HepG2 (cell line): Measurements from ENCODE around the gene ATAD2B. TPM values are rescaled to one million over a fixed set of nuclear protein-coding genes. Genes with fewer than 3 reads are reported as not detected.
A peak's percentile ranks its signal among the peaks of the same experiment; 100 is the strongest.

Experiments
- ATAC-seq: fragments of 200-7000 bp; cut with Tn5 transposase; 3 replicates; pipeline ENCODE4 v1.9.1; 2020; ENCODE audit warnings: mild to moderate bottlenecking, moderate library complexity
- Bru-seq: library from RNA; stranded (reverse); fragments of 400-500 nt; gene quantifications from one replicate; lab custom pipeline; 2021; lab: Mats Ljungman, UMichigan
- BruChase-seq, 2 experiments: library from RNA; stranded (reverse); fragments of 400-500 nt; gene quantifications; one replicate each; lab custom pipeline; 2021; lab: Mats Ljungman, UMichigan
- BruUV-seq: library from RNA; stranded (reverse); fragments of 400-500 nt; replicated peaks from 2 replicates; lab custom pipeline; 2021; lab: Mats Ljungman, UMichigan
- CTCF ChIA-PET: fragments of 300-600 bp; formaldehyde crosslinking; extraction: SDS; loops from one replicate; lab custom pipeline; 2021; ENCODE audit warnings: low total read pairs, inconsistent platforms, low intra/inter-chr PET ratio; lab: Yijun Ruan, JAX
- POLR2A ChIA-PET: fragments of 350-600 bp; sonication (Branson Sonifier 250); formaldehyde crosslinking; loops from one replicate; lab custom pipeline; 2020; ENCODE audit warnings: antibody characterized with exemption, inconsistent platforms; lab: Yijun Ruan, JAX
- DNase-seq: peaks from one replicate; pipeline ENCODE4 v3.0.0-alpha.2; 2015; ENCODE audit warnings: low spot score
- FAIRE-seq: peaks from 3 replicates; lab custom pipeline; 2011; peaks lifted over from hg19 to GRCh38; lab: Jason Lieb, UNC
- H2AFZ ChIP-seq: one replicate; pipeline ENCODE4 v1.6.1; 2011; ENCODE audit warnings: low read length, inconsistent platforms
- H3K27ac ChIP-seq: fragments of 300-600 bp; 3 replicates; pipeline ENCODE4 v1.8.0; 2011; ENCODE audit warnings: mixed run types, mild to moderate bottlenecking, mixed read lengths, low read length, inconsistent platforms; ENCODE audit not compliant: insufficient read depth; ENCODE audit errors: extremely low read length
- H3K27me3 ChIP-seq, 2 experiments: fragments of 200-600 bp in 1 of 2; 2 replicates in 1 of 2; 3 replicates in 1 of 2; pipeline versions ENCODE4 v1.6.0 to v1.8.0; 2011; ENCODE audit warnings: low read length in 2 of 2, mild to moderate bottlenecking in 2 of 2, moderate library complexity in 2 of 2, inconsistent platforms in 1 of 2; ENCODE audit not compliant: insufficient read depth in 2 of 2, control insufficient read depth in 1 of 2
- H3K36me3 ChIP-seq, 2 experiments: fragments of 200-600 bp in 1 of 2; replicated peaks in 1 of 2; 2 replicates in 1 of 2; 3 replicates in 1 of 2; pipeline versions ENCODE4 v1.5.1 to v1.8.0; 2011; ENCODE audit warnings: low read length in 2 of 2, inconsistent platforms in 1 of 2; ENCODE audit not compliant: insufficient read depth in 2 of 2, control insufficient read depth in 1 of 2
- H3K4me1 ChIP-seq: 2 replicates; pipeline ENCODE4 v1.5.1; 2012; ENCODE audit warnings: low read length, inconsistent platforms; ENCODE audit not compliant: insufficient read depth
- H3K4me2 ChIP-seq: 2 replicates; pipeline ENCODE4 v1.6.0; 2011; ENCODE audit warnings: low read depth, low read length, inconsistent platforms
- H3K4me3 ChIP-seq, 3 experiments: fragments of 200-600 bp in 1 of 3; sonication (generic), shearing (Covaris generic) in 1 of 3; replicated peaks in 1 of 3; 2 replicates each; pipeline ENCODE4 v1.5.1; 2011 to 2016; ENCODE audit warnings: low read length in 3 of 3, inconsistent platforms in 2 of 3, low read depth in 2 of 3, mild to moderate bottlenecking in 2 of 3, control low read depth in 1 of 3, mixed read lengths in 1 of 3; ENCODE audit not compliant: insufficient read depth in 1 of 3
- H3K79me2 ChIP-seq: one replicate; pipeline ENCODE4 v1.6.1; 2011; ENCODE audit warnings: low read length, inconsistent platforms; ENCODE audit not compliant: insufficient read depth
- H3K9ac ChIP-seq: 2 replicates; pipeline ENCODE4 v1.6.0; 2011; ENCODE audit warnings: mild to moderate bottlenecking, low read depth, low read length, inconsistent platforms; ENCODE audit not compliant: insufficient read depth
- H3K9me3 ChIP-seq: 2 replicates; pipeline ENCODE4 v1.5.1; 2012; ENCODE audit warnings: mild to moderate bottlenecking, low read length
- H4K20me1 ChIP-seq: 2 replicates; pipeline ENCODE4 v1.6.0; 2011; ENCODE audit warnings: inconsistent platforms, mild to moderate bottlenecking, low read length, moderate library complexity; ENCODE audit not compliant: insufficient read depth
- ELF4 ChIP-seq: sonication (generic); formaldehyde crosslinking; IDR thresholded peaks from 2 replicates; pipeline ENCODE4 v1.5.0; 2020; ENCODE audit warnings: missing genetic modification reagents, mild to moderate bottlenecking, moderate library complexity, borderline replicate concordance
- PAWR ChIP-seq: sonication (generic); formaldehyde crosslinking; IDR thresholded peaks from 2 replicates; pipeline ENCODE4 v1.4.0; 2020; ENCODE audit warnings: missing genetic modification reagents, mild to moderate bottlenecking, borderline replicate concordance
- ZSCAN31 ChIP-seq: sonication (generic); formaldehyde crosslinking; IDR thresholded peaks from 2 replicates; pipeline ENCODE4 v1.5.0; 2020; ENCODE audit warnings: low read depth, mild to moderate bottlenecking, missing genetic modification reagents
- WGBS: methylation state at CpG from one replicate; pipeline ENCODE4 v1.1.6; 2017; ENCODE audit warnings: low lambda C conversion rate; 5-methylcytosine and 5-hydroxymethylcytosine counted together
- in situ Hi-C: cut with HindIII; loops from 2 replicates; pipeline ENCODE4 v1.10.0; 2017; ENCODE audit warnings: low pct_unique_long_range_greater_than_20kb; ENCODE audit not compliant: extremely low pct_ligation_motif_present
- intact Hi-C: fragments of 100-400 bp; cut with micrococcal nuclease; formaldehyde crosslinking; loops from one replicate; pipeline ENCODE4 v1.10.0; 2022; ENCODE audit not compliant: unreplicated experiment
- long read RNA-seq, 2 experiments: library from RNA in 1 of 2; library from polyadenylated mRNA in 1 of 2; stranded (forward) in 1 of 2; unstranded in 1 of 2; transcript quantifications; one replicate each; pipeline ENCODE4 v2.0.0, GENCODE V29; 2019 to 2022
- polyA minus RNA-seq, 3 experiments: library from RNA; depleted of rRNA, polyadenylated mRNA; stranded (reverse); fragments of >200 nt; gene quantifications; 2 replicates each; pipeline ENCODE4 v1.2.3, GENCODE V29; 2011; ENCODE audit warnings: low replicate concordance in 1 of 3
- polyA plus RNA-seq, 8 experiments: library from polyadenylated mRNA; depleted of rRNA in 3 of 8; stranded (reverse) in 7 of 8; unstranded in 1 of 8; fragments of >200 nt; fragmentation: Illumina TruSeq in 4 of 8; extraction: Trizol in 4 of 8; gene quantifications; 2 replicates each; pipeline versions ENCODE4 v1.2.1 to v1.2.3, GENCODE V29; 2011 to 2016; ENCODE audit warnings: low read depth in 4 of 8, missing spikeins in 1 of 8, mixed read lengths in 1 of 8; ENCODE audit not compliant: insufficient read depth in 1 of 8
- total RNA-seq, 5 experiments: library from RNA; depleted of rRNA; stranded (reverse); fragments of >200 nt; fragmentation: Illumina TruSeq; extraction: Trizol; gene quantifications; 2 replicates each; pipeline ENCODE4 v1.2.3, GENCODE V29; 2016; ENCODE audit warnings: low read depth in 1 of 5
- TF ChIP-seq, protein P1 (sequence below): IDR thresholded peaks from 2 replicates; pipeline ENCODE4 v1.6.1; 2016
- TF ChIP-seq, protein P2 (sequence below): sonication (generic); formaldehyde crosslinking; IDR thresholded peaks from 2 replicates; pipeline ENCODE4 v1.5.0; 2020; ENCODE audit warnings: mild to moderate bottlenecking, missing genetic modification reagents
- TF ChIP-seq, protein P3 (sequence below): sonication (generic); formaldehyde crosslinking; IDR thresholded peaks from 2 replicates; pipeline ENCODE4 v1.8.1; 2023; ENCODE audit warnings: missing genetic modification reagents, inconsistent platforms, borderline replicate concordance
- TF ChIP-seq, protein P4 (sequence below): sonication (generic); formaldehyde crosslinking; IDR thresholded peaks from 2 replicates; pipeline ENCODE4 v1.5.1; 2020; ENCODE audit warnings: mild to moderate bottlenecking, missing genetic modification reagents, borderline replicate concordance

Gene ATAD2B
- total RNA-seq (2016; rRNA removed; fragmentation: Illumina TruSeq; extraction: Trizol) (22.2 and 22.4 TPM in 2 replicates), polyA plus RNA-seq (2011; rRNA removed) (4.3 and 5.3 TPM in 2 replicates), polyA minus RNA-seq (2011; rRNA and poly(A)+ RNA removed; ENCODE audit: low replicate concordance) (8.7 and 11.9 TPM in 2 replicates), Bru-seq, nascent RNA (percentile 83 among the genes with signal in this experiment), BruChase-seq, experiment 1, labeled RNA remaining after a 6-hour chase (percentile 78 among the genes with signal in this experiment), BruChase-seq, experiment 2, labeled RNA remaining after a 2-hour chase (percentile 81 among the genes with signal in this experiment)
- 10.9 and 12.3 TPM in 2 replicates for total RNA-seq (2016; cell fraction: cytosol; rRNA removed; fragmentation: Illumina TruSeq; extraction: Trizol; ENCODE audit: low read depth)
- total RNA-seq (2016; cell fraction: insoluble cytoplasmic fraction; rRNA removed; fragmentation: Illumina TruSeq; extraction: Trizol): 19.8 and 20.5 TPM in 2 replicates
- 7.4 and 9.3 TPM in 2 replicates for total RNA-seq (2016; cell fraction: membrane; rRNA removed; fragmentation: Illumina TruSeq; extraction: Trizol)
- 70.7 and 72.3 TPM in 2 replicates for total RNA-seq (2016; cell fraction: nucleus; rRNA removed; fragmentation: Illumina TruSeq; extraction: Trizol)
- 1.4 and 2.3 TPM in 2 replicates for polyA plus RNA-seq (2011; cell fraction: cytosol; rRNA removed)
- polyA plus RNA-seq (2011; cell fraction: nucleus; rRNA removed): 8.1 and 8.9 TPM in 2 replicates
- polyA plus RNA-seq (2012): 4.7 and 5.9 TPM in 2 replicates
- polyA plus RNA-seq (2016; cell fraction: cytosol; fragmentation: Illumina TruSeq; extraction: Trizol; ENCODE audit: low read depth): 0.41 and 0.47 TPM in 2 replicates
- 12.2 and 12.4 TPM in 2 replicates for polyA plus RNA-seq (2016; cell fraction: insoluble cytoplasmic fraction; fragmentation: Illumina TruSeq; extraction: Trizol; ENCODE audit: low read depth)
- 1.2 and 1.5 TPM in 2 replicates for polyA plus RNA-seq (2016; cell fraction: membrane; fragmentation: Illumina TruSeq; extraction: Trizol; ENCODE audit: low read depth)
- polyA plus RNA-seq (2016; cell fraction: nucleus; fragmentation: Illumina TruSeq; extraction: Trizol; ENCODE audit: insufficient read depth, low read depth): 20.5 and 23.2 TPM in 2 replicates
- 7.4 and 8.0 TPM in 2 replicates for polyA minus RNA-seq (2011; cell fraction: cytosol; rRNA and poly(A)+ RNA removed)
- polyA minus RNA-seq (2011; cell fraction: nucleus; rRNA and poly(A)+ RNA removed): 90.0 and 94.1 TPM in 2 replicates
- long read RNA-seq, experiment 1, partial matches to known transcripts: 3 of 3 reads
- long read RNA-seq, experiment 1, other reads (novel, unspliced or antisense): 0 of 3 reads
- long read RNA-seq, experiment 2, partial matches to known transcripts: 1 of 12 reads
- long read RNA-seq, experiment 2, other reads (novel, unspliced or antisense): 11 of 12 reads

DNA sequence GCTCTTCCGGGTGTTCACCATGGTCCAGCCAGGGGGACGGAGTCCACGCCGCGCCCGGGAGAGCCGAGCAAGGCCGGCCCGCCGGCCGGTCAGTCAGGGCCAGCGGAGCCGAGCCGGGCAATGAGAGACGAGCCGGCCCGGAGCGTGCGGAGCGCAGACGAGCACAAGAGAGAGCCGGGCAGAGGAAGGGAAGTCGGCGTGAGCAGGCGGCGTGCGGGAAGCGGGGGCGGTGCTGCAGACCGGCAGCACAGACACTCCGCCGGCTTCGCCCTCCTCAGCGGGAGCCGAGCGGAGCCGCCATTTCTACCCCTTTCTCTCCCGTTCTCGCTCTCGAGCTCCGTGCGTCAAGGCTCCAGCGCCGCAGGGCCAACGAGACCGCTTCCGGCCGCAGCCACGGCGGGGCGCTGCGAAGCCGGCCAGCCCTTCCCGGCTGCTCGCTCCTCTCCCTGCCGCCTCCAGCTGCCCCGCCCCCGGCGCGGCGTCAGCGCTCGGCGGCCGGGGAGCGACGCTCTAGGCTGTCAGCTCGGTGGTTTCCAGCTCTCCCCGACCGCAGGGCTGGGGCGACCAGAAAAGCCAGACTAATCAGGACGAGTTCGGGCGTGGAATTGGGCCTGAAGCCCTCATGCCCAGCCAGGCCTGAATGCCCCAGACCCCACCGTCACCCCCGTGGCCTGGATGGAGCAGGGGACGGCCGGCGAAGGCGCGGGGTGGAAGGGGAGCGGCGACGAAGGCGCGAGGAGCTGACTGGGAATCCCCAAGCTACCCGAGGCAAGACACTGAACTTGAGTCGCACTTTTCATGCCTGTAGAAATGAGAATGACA lies at the start of gene ATAD2B:
TSS of gene ATAD2B (minus strand) at position 374 of the 822 bp plus-strand sequence. CDS start at position 21, 353 bp downstream.
- Histone ChIP-seq H3K27me3 (no peaks in the 10 kb centered on the region; a peak in 1 of 5 replicates), H3K27ac (peak within 1 kb of the TSS; percentile 94), H3K4me1 (peaks cover 46% of the 10 kb centered on the region), H3K36me3 (no peaks in the 10 kb centered on the region), H3K4me2 (peak within 1 kb of the TSS; percentile 88), H3K79me2 (peaks cover 46% of the 10 kb centered on the region), H3K4me3 (peak within 1 kb of the TSS; percentile 90 to 98 (median 95)), H4K20me1 (no peaks in the 10 kb centered on the region), H3K9ac (peak within 1 kb of the TSS; percentile 99), H2AFZ (no peak within 1 kb of the TSS), H3K9me3 (no peaks in the 10 kb centered on the region)
- CTCF ChIA-PET: interaction anchor here (1.5 to 2.6 kb wide), 4 partner anchors 97 to 238 kb away, joined by 3 to 20 read pairs (median 13); partner anchors contain the start of gene TP53I3
- in situ Hi-C loops (no loop called here), intact Hi-C loops (loop anchor here (1.0 to 10.0 kb wide), 6 partner anchors 12 to 238 kb away; partner anchors contain the start of gene TP53I3)
- ATAC-seq: peak; percentile 90
- POLR2A ChIA-PET: interaction anchor here (0.6 to 5.1 kb wide), 37 partner anchors 9 to 1325 kb away, joined by 3 to 135 read pairs (median 5); partner anchors contain the start of genes CENPO, FKBP1B, ITSN2 and PTRHD1
- FAIRE-seq: peak; percentile 23
- WGBS: under 1% methylated on average over 70 of the region's 88 CpGs
- DNase-seq: peak; percentile 90
- no TSS peak for BruUV-seq
- TF ChIP-seq ELF4 (CRISPR knock-in tag) (no peak), ZSCAN31 (peak; percentile 99), PAWR (CRISPR knock-in tag) (no peak)
- TF ChIP-seq, protein P1, sequence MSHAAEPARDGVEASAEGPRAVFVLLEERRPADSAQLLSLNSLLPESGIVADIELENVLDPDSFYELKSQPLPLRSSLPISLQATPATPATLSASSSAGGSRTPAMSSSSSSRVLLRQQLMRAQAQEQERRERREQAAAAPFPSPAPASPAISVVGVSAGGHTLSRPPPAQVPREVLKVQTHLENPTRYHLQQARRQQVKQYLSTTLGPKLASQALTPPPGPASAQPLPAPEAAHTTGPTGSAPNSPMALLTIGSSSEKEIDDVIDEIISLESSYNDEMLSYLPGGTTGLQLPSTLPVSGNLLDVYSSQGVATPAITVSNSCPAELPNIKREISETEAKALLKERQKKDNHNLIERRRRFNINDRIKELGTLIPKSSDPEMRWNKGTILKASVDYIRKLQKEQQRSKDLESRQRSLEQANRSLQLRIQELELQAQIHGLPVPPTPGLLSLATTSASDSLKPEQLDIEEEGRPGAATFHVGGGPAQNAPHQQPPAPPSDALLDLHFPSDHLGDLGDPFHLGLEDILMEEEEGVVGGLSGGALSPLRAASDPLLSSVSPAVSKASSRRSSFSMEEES (CRISPR knock-in tag): no peak; the same call in 1 of the 2 replicates
- TF ChIP-seq, protein P2, sequence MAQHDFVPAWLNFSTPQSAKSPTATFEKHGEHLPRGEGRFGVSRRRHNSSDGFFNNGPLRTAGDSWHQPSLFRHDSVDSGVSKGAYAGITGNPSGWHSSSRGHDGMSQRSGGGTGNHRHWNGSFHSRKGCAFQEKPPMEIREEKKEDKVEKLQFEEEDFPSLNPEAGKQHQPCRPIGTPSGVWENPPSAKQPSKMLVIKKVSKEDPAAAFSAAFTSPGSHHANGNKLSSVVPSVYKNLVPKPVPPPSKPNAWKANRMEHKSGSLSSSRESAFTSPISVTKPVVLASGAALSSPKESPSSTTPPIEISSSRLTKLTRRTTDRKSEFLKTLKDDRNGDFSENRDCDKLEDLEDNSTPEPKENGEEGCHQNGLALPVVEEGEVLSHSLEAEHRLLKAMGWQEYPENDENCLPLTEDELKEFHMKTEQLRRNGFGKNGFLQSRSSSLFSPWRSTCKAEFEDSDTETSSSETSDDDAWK (CRISPR knock-in tag): no peak
- TF ChIP-seq, protein P3, sequence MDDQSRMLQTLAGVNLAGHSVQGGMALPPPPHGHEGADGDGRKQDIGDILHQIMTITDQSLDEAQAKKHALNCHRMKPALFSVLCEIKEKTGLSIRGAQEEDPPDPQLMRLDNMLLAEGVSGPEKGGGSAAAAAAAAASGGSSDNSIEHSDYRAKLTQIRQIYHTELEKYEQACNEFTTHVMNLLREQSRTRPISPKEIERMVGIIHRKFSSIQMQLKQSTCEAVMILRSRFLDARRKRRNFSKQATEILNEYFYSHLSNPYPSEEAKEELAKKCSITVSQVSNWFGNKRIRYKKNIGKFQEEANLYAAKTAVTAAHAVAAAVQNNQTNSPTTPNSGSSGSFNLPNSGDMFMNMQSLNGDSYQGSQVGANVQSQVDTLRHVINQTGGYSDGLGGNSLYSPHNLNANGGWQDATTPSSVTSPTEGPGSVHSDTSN (CRISPR knock-in tag): peak; percentile 52; the same call in 1 of the 2 replicates
- TF ChIP-seq, protein P4, sequence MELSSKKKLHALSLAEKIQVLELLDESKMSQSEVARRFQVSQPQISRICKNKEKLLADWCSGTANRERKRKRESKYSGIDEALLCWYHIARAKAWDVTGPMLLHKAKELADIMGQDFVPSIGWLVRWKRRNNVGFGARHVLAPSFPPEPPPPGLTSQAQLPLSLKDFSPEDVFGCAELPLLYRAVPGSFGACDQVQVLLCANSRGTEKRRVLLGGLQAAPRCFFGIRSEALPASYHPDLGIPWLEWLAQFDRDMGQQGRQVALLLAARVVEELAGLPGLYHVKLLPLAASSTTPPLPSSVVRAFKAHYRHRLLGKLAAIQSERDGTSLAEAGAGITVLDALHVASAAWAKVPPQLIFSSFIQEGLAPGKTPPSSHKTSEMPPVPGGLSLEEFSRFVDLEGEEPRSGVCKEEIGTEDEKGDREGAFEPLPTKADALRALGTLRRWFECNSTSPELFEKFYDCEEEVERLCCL: no peak
